Hepatocyte (in vitro differentiated cells): ENCODE data around the gene NELFB. TPM values are rescaled to one million over a fixed set of nuclear protein-coding genes. Genes with fewer than 3 reads are reported as not detected.

Experiments used
- DNase-seq: peaks from one replicate; pipeline ENCODE4 v3.0.0-alpha.2; 2016; ENCODE audit warnings: low spot score
- H2AFZ ChIP-seq: fragments of 200-600 bp; sonication (generic); 2 replicates; pipeline ENCODE4 v1.6.0; 2016; ENCODE audit warnings: antibody characterized with exemption, mild to moderate bottlenecking
- H3K27ac ChIP-seq: fragments of 200-600 bp; sonication (generic); 2 replicates; pipeline ENCODE4 v1.5.1; 2016; ENCODE audit warnings: mild to moderate bottlenecking
- H3K27me3 ChIP-seq: fragments of 200-600 bp; sonication (generic); 2 replicates; pipeline ENCODE4 v1.6.1; 2016
- H3K36me3 ChIP-seq: fragments of 200-600 bp; sonication (generic); replicated peaks from 2 replicates; pipeline ENCODE4 v1.5.1; 2016; ENCODE audit warnings: low read depth; ENCODE audit not compliant: insufficient read depth
- H3K4me1 ChIP-seq: fragments of 200-600 bp; sonication (generic); 2 replicates; pipeline ENCODE4 v1.5.1; 2016; ENCODE audit warnings: mild to moderate bottlenecking, moderate library complexity; ENCODE audit not compliant: insufficient read depth
- H3K4me2 ChIP-seq: fragments of 200-600 bp; sonication (generic); 2 replicates; pipeline ENCODE4 v1.6.0; 2016
- H3K4me3 ChIP-seq: fragments of 200-600 bp; sonication (generic); 2 replicates; pipeline ENCODE4 v1.5.1; 2016; ENCODE audit warnings: mild to moderate bottlenecking
- H3K79me2 ChIP-seq: fragments of 200-600 bp; sonication (generic); 2 replicates; pipeline ENCODE4 v1.6.0; 2017; ENCODE audit warnings: mild to moderate bottlenecking
- H3K9me2 ChIP-seq: fragments of 200-600 bp; sonication (generic); replicated peaks from 2 replicates; pipeline ENCODE4 v1.6.0; 2017; ENCODE audit warnings: mild to moderate bottlenecking; ENCODE audit not compliant: insufficient read depth
- H3K9me3 ChIP-seq: fragments of 200-600 bp; sonication (generic); 2 replicates; pipeline ENCODE4 v1.5.1; 2016; ENCODE audit warnings: low read depth, mild to moderate bottlenecking
- H4K20me1 ChIP-seq: fragments of 200-600 bp; sonication (generic); 2 replicates; pipeline ENCODE4 v1.6.0; 2016; ENCODE audit warnings: mild to moderate bottlenecking; ENCODE audit not compliant: insufficient read depth, poor library complexity, severe bottlenecking
- CTCF ChIP-seq: fragments of 200-600 bp; sonication (generic); IDR thresholded peaks from 2 replicates; pipeline ENCODE4 v1.5.1; 2016; ENCODE audit warnings: antibody characterized with exemption, mild to moderate bottlenecking; ENCODE audit not compliant: poor library complexity
- EZH2 ChIP-seq: fragments of 200-600 bp; sonication (generic); IDR thresholded peaks from 2 replicates; pipeline ENCODE4 v1.6.1; 2016; ENCODE audit warnings: antibody characterized with exemption, mild to moderate bottlenecking, borderline replicate concordance
- EZH2phosphoT487 ChIP-seq: fragments of 200-600 bp; sonication (generic); IDR thresholded peaks from one replicate; pipeline ENCODE4 v1.6.1; 2018; ENCODE audit warnings: antibody characterized with exemption, mild to moderate bottlenecking, low read depth, moderate library complexity; ENCODE audit not compliant: unreplicated experiment, severe bottlenecking
- WGBS: methylation state at CpG from one replicate; pipeline ENCODE4 v1.1.6; 2016; ENCODE audit warnings: low lambda C conversion rate; ENCODE audit errors: missing lambda C conversion rate; 5-methylcytosine and 5-hydroxymethylcytosine counted together
- polyA plus RNA-seq: library from polyadenylated mRNA; unstranded; fragments of >200 nt; fragmentation: Nextera tagmentation; extraction: Ambion mirVana; gene quantifications from 2 replicates; pipeline ENCODE4 v1.2.1, GENCODE V29; 2016
- total RNA-seq: library from RNA; depleted of rRNA; stranded (reverse); fragments of >200 nt; gene quantifications from 2 replicates; pipeline ENCODE4 v1.2.3, GENCODE V29; 2014

NELFB gene
- total RNA-seq: 36.4 and 41.4 TPM in 2 replicates
- polyA plus RNA-seq: 61.1 and 63.5 TPM in 2 replicates

- H3K27ac ChIP-seq: peak within 1 kb of the TSS; percentile 52
- H3K4me1 ChIP-seq: peaks cover 15% of the 10 kb centered on the region
- WGBS: 0% methylated on average over 18 of the region's 105 CpGs
These were observed at the start of gene NELFB for GRCh38 chr9:137254624-137255447. NELFB (plus strand) TSS chr9:137255327.

GRCh38 chr9:137206602-137207001 is 48.5 kb upstream of the NELFB start:
- 87% methylated on average over 7 of the region's 7 CpGs for WGBS
- peak overlapping the region; percentile 87 for H3K4me2 ChIP-seq
- no peaks in the 10 kb centered on the region for H3K36me3 ChIP-seq
- TF ChIP-seq EZH2phosphoT487 (no peak), EZH2 (no peak), CTCF (no peak)
- no peaks in the 10 kb centered on the region for H3K9me3 ChIP-seq
- H4K20me1 ChIP-seq: no peaks in the 10 kb centered on the region
- DNase-seq: no peak
- H3K4me1 ChIP-seq: peaks cover 23% of the 10 kb centered on the region
- H3K9me2 ChIP-seq: no peaks in the 10 kb centered on the region
- H2AFZ ChIP-seq: no peak overlapping the region
- H3K27me3 ChIP-seq: no peaks in the 10 kb centered on the region
- H3K79me2 ChIP-seq: peaks cover 51% of the 10 kb centered on the region
- no peak overlapping the region for H3K4me3 ChIP-seq
- no peak overlapping the region for H3K27ac ChIP-seq

More at GRCh38 chr9:137254624-137255447, at the start of gene NELFB:
- TF ChIP-seq EZH2phosphoT487 (no peak), EZH2 (no peak), CTCF (no peak)
- Histone ChIP-seq H3K4me2 (peak within 1 kb of the TSS; percentile 98), H3K36me3 (no peaks in the 10 kb centered on the region), H4K20me1 (peaks cover 7% of the 10 kb centered on the region), H3K9me2 (no peaks in the 10 kb centered on the region), H3K27me3 (no peaks in the 10 kb centered on the region), H3K4me3 (peak within 1 kb of the TSS; percentile 80), H2AFZ (peak within 1 kb of the TSS; percentile 78), H3K9me3 (no peaks in the 10 kb centered on the region), H3K79me2 (peaks cover 20% of the 10 kb centered on the region)
- DNase-seq: peak; percentile 95

GRCh38 chr9:137211532-137211931 is 43.6 kb upstream of the NELFB start:
- TF ChIP-seq CTCF (no peak), EZH2 (no peak), EZH2phosphoT487 (no peak)
- no peak overlapping the region for H3K4me3 ChIP-seq
- H3K36me3 ChIP-seq: no peaks in the 10 kb centered on the region
- H3K27me3 ChIP-seq: no peaks in the 10 kb centered on the region
- no peaks in the 10 kb centered on the region for H3K9me2 ChIP-seq
- no peak overlapping the region for H3K27ac ChIP-seq
- no peak overlapping the region for H3K4me2 ChIP-seq
- H3K79me2 ChIP-seq: peaks cover 7% of the 10 kb centered on the region
- H3K9me3 ChIP-seq: no peaks in the 10 kb centered on the region
- no peak for DNase-seq
- peaks cover 3% of the 10 kb centered on the region for H3K4me1 ChIP-seq
- no peaks in the 10 kb centered on the region for H4K20me1 ChIP-seq
- H2AFZ ChIP-seq: no peak overlapping the region
- WGBS: 93% methylated on average over 13 of the region's 13 CpGs
